Activated CD4-positive, alpha-beta T cell treated with anti-CD3 and anti-CD28 coated beads, Interleukin-2, amount 50 U/mL, for 1 hour (primary cell): ENCODE measurements around the gene PITX2.
A peak's percentile ranks its signal among the peaks of the same experiment; 100 is the strongest.

Experiments
- DNase-seq: peaks from one replicate; pipeline ENCODE4 v3.0.0-alpha.2; 2020

The PITX2 gene

DNA sequence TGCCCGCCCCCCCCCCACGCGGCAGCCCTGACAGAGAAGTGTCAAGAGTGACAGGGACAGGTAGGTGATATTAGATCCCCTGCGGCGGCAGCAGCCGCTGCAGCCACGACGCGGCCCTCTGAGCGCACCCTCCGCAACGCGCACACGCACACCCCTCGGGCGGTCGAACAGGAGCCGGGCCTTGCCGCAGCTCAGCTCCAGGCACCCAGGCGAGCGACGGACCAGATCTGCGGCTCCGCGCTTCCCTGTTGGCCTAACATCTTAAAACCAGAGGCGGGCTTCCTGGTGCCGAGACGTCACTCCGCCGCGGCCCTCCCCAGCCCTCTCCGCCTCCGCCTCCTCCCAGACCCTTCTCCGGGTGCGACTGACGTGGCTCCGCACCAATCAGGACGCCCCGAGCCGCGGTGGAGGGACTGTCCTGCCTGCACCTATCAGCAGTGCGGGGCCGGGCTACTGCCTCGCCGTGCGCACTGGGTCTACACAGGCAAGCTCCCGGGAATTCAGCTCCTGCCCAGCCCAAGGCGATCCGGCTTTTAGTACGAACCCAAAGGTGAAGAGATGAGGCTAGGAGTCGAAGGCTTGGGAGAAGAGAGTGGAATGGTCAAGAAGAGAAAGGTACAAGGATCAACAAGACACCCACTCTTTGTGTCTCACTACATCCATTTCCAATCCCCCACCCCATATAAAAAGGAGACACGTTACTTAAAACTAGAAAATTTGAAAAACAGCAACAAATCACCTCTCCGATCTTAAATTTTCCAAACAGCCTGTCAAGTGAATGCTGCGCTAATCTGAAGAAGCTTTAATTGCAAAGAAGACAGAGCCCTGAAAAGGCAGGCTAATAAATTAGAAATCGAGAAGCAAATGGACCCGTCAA is at the start of gene PITX2:
Gene PITX2 (minus strand): TSS at position 237 of the 877 bp plus-strand sequence. CDS start 617 bp downstream, outside the sequence.
- DNase-seq, result peak; percentile 11

DNA sequence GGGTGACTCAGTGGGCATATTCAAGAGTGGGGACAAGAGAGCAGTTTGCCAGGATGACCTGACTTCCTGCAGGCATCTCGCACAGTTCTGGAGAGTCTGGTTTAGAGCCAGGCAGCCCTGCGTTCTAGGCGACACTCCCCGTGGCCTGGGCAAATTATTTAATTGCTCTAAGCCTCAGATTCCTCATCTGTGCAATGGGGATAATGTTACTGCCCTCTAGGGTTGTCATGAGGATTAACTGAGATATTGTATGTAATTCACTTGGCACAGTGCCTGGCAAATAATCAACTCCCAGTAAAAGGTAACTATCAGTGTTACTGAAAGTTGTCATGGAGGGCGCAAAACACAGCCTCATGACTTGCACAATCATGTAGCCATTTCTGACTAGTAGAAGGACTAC is 48.8 kb upstream of the PITX2 start:
- DNase-seq, result no peak

DNA sequence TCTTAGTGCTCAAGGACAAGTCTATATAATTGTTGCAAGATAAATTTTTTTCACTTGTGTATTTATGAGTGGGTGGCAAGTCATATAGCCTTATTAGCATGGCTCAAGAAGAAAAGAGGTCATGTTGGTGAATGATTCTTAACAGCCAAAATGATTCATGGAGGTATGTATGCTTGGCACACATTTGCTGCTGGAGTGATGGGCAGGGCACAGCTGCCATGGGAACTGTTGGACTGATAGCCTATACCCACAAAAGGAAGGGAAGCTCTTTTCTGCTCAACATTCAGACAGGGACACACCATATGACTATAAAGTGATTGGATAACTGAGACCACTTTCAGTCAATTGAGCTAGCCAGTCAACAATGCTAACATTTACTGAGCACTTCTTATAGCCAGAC is 46.8 kb upstream of the PITX2 start:
- no peak for DNase-seq

DNA sequence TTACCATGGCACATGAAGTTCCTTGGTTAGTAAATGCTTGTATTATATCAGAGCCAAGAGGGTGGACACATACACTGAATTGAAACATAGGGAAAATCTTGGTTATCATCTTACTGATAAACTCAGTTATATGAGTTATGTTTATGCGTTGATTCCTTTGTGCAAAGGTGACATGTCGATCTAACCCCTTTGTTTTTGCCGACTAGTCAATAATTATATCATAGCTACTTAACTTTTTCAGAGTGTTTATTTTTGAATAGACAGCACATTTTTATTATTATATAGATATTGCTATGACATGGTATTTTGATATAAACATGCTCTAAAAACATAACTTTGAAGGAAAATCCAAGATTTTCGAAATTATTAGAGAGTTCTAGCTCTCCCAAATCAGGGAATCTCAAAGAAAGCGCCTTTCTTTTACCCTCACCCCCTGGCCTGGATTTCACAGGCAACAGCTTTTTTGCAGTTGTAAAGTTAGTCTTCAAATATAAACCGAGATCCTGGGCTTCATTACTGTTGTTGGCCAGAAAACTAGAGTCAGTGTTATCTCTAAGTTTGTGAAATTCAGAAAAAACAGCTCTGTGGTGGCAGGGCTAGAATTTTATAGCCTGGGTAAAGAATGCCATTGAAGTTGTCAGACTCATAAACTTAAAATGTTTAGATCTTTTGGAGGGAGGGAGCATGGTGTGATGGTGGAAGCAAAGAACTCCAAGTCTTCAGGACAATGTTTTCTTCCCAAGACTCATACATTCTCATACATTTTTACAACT is 45.8 kb upstream of the PITX2 start:
- no peak for DNase-seq

DNA sequence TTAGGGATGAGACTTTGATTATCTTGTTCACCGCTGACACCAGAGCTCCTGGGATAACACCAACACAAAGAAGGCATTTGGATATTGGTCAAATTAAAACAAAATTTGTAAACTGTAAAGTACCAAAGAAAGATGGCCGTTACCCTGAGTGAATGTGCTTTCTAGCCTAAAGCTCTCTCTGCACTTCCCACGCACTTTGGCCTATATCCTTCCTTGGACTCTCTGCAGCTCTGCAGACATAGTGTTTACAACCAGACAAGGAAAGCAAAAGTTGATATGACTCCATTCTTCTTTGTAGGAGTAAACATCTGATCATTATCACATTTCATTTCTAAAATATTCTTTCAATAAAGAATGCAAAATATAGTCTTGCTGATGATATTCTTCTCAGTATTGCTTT is 44.8 kb upstream of the PITX2 start:
- no peak for DNase-seq

DNA sequence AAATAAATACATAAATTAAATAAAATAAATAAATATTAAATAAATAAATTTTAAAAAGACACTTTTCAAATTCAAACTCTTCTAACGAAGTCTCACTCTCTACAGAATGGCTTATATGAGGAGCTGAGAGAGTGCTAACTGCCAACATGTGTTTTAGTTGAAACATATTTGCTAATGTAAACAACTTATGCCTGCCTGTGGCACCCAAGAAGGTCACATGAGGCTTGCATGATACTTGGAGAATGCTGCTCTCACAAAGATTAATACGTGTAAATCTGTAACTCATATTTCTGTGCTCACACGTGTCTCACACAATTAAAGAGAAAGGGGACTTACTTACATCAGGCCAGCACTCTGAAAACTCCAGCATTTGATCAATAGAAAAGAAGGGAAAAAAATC is 43.2 kb upstream of the PITX2 start:
- DNase-seq, result no peak

DNA sequence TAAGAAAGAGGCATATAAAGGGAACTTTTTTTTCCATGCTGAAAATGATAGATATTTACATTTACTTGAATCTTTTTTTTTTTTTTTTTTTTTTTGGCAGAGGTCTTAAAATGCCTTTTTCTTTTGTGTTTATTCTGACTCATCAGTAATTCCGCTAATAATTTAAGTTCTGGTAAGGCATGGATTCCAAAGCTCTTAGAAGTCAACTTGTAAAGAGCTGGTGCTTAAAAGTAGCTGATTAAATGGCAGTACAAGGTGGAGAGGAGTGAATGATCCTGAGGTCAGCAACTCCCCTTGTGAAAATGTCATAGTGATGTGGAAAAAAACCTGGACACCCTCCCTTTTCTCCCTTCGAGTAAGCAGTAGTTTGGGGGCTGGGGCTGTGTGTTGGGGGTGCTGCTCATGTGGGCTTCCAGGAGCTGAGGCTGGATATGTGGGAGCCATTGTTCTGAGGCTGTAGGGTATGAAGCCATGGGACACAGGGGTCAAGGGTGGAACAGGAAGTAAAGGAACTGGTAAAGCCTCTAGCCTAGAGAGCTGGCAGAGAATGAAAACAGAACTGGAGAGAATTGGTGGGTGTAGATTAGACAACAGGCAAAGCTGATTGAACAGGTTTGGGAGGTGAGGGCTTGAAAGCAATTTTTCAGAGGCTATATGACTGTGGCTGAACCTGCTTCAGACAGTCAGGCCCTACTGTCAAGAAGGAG is 41.0 kb upstream of the PITX2 start:
- no peak for DNase-seq

DNA sequence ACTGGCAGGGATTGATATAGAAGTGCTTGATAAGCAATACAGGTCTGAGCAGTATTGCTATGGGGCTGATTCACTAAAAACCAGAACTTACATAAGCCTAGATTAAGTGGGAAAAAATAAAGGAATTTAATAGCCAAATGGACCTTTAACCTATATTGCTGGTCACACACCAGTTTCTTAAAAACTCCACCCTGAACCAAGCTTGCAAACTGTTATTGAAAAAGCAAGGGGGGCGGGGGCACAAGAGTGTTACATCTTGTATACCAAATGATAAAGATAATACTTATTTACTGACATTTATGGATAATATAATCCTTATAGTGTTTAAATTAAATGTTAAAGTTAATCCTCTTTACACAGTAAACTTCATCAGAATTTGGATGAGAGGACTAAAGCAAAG is 40.3 kb upstream of the PITX2 start:
- no peak for DNase-seq

DNA sequence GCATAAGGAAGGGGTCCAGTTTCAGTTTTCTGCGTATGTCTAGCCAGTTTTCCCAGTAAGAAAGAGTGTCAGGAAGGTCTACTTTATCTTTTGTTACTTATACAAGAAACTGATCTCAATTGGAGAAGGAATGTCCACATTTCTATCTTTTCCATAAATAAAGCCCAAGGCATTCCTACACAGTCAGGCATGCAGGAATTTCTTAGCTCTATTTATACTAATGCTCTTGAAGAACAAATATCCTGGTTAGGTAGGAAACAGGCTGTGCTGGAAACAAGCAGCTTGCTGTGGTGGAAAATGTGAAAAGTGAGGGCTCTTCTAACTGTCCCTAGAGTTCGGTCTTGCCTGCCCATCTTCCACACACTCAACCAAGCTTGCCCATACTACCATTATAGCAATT is 37.9 kb upstream of the PITX2 start:
- DNase-seq, result no peak

DNA sequence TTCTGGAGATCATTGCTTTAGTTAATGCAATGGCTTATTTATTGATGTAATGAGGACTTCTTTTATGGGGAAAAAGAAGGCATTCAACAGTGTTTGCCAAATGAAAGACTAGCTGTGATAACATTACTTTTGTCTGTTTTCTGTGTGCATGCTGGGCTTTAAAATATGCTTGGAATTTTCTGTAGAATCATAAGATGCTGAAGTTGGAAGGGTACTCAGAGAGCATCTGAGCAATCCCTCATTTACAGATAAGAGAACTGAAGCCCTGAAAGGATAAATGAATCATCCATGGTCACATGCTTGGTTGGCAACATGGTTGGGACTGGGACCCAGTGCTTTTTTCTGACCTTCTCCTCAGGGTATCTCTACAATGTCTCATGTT is 31.4 kb upstream of the PITX2 start:
- DNase-seq, result no peak

DNA sequence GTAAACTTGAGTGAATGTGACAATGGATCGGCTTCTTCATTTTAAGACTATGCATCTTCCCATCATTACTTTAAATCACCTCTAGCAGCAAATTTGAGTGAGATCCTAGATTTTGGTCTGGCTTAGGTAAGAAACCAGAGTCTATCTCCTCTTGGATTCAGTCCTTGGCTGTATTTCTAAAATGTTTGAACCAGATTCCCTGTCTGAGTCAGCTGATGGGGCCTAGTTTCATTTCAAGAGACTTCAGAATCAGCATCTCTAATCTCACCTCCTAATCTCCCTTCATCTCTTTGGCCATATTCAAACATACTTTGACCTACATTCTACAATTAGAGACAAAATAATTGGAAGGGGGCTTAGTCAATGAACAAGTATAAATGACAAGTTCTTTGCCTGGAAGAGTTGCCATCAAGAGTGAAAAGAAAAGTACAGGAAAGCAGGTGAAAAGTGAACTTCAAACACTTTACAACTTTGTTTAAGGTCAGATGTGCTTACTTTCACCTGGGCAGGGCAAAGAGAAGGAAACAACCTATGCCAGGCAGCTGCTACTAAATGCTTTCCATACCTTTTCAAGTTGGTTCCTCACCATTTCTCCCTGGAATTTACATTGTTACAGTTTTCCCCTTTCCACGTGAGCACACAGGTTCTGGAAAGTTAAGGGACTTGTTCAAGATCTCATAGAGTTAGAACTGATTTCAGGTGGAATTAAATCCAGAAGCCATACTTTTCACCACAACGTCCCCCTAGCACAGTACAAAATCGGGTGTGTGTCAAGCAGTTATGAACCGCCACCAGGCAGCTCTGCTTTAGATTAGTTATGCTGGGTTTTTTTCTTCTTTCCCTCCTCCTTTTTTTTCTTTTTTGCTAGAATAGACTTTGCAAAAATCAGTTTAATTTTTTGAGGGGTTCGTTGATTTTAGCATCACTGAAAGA is 30.7 kb upstream of the PITX2 start:
- DNase-seq, result no peak

DNA sequence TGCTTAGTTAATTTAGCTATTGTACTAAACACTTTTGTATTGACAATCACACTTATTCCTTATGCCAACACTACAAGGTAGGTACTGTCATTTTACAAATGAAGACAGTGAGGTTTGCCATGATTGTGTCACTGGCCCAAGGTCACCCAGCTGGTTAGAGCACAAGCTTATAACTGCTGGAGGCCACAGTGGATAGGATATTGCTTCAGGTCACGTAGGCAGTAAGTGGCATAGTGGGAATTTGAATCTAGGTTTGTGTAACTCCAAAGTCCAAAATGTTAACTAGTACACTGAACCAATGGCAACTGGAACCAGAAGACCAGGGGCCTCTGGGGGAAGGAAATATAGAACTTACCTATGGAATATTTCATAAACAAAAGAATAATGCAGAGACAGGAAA is 21.1 kb upstream of the PITX2 start:
- no peak for DNase-seq

DNA sequence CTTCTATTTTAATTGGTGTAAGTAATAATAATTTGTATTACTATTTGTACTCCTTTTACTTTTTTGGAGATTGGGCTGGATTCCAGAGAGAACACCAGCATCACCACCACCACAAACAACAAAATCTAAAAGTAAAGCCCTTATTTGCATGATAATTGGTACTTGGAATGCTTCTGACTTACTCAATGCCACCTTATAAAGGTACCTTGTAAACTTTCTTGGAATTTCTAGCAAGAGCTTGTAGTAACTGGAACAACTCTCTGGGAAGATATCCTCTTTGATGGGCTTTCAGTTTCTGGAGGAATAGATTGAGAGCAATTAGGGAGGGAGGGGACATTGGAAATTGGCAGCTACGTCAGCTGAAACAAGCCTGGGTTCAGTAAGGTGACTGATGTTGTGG is 20.2 kb upstream of the PITX2 start:
- DNase-seq, result no peak

DNA sequence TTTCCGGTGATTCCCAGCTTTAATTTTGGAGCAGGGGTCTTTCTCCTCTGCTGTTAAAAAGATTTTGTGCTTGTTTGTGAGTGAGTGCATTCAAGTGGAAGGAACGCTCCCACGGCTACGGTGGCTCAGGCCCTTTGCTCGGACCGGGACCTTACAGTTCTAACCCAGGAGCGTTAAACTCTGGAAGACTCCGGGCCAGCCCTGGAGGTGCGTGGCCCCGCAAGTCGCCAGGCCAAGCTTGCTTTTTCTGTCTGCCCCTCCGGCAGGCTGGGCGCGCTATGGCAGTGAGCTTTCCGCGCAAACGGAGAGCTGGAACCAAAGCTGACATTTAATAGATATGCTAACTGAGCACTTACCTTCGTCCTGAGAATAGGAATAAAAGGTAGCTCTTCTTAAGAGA is 18.3 kb upstream of the PITX2 start:
- DNase-seq, result no peak

DNA sequence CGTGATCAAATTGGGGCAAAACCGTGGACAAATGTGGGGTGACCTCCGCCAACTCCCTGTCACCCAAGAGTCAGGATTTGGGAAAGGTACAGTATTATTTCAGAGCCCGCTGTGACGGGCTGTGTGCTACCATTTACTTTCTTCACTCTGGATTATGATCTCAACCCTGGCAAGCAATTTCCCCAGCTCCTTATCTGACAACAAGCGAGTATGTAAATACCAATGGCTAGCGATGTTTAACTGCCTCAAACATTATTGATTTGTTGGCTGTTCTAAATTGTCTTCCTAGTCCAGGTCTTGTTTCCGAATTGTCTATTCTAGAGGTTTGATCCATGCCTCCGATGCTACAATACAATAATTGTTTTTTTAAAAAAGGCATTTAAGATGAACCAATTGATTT is 17.7 kb upstream of the PITX2 start:
- DNase-seq, result no peak

DNA sequence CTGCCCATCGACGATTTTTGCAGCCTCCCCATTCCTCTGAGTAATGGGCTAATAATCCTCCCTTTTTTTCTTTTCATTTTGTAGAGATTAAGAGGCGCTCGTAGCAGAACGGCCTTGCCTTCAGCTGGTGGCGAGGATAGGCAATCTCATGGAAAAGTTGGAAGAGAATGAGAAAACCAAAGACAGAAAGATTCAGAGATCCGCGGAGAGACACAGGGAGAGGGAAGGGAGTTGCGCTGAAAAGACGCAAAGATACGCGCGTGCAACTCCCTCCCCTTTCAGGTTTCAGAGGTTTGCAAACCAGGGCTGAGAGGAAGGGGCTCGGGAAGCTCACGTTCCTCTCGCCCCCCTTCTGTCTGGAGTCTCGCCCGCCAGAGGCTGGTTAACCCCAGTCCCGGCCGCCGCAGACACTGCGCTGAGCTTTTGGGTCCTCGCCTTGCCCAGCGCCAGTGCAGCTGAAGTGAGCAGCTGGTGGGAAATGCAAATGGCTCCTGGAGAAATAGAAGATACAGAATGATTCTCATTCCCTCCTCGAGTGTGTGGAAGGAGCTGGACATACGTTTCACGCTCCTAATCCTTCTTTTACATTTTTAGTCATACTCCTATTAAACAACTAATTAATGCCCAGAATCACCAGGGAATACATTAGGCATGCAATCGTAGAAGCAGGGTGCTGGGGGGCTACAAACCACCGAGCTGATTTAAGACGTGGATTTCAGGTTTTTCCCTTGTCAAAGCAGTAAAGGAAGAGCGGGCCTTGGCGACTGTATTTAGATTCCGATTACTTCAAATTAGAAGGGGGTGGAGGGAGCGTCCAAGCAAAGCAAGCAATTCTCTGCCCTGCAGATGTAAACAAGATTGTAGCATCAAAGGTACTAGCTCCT is 16.6 kb upstream of the PITX2 start:
- no peak for DNase-seq

DNA sequence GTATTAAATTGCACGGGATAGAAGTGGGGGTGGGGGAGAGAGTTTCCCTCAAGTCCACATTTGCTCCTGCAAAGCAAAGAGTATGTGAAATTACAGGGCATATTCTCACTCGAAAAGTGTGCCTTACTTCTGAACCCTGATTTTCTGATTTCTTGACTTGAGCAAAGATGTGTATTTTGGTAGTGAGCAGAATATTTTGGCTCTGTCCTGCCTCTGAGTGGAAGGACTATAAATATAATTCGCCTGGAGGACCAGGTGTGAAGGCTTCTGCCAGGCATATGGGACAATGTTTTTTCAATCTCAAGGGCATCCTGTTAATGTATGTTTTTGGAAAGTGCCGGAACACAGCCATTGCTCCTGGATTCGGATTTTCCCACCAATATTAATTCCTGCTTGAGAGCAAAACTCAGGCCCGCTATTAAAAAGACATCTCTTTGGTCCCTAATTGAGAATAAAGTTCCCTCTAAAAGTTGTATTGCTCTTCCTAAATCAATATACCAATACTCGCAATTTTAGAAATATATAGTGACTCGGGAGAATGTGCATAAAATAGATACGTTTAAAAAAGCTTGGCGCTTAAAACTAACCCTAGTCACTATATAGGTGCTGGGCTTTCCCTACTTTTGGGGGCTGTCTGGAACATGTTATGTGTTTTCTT is 15.3 kb upstream of the PITX2 start:
- DNase-seq, result no peak

DNA sequence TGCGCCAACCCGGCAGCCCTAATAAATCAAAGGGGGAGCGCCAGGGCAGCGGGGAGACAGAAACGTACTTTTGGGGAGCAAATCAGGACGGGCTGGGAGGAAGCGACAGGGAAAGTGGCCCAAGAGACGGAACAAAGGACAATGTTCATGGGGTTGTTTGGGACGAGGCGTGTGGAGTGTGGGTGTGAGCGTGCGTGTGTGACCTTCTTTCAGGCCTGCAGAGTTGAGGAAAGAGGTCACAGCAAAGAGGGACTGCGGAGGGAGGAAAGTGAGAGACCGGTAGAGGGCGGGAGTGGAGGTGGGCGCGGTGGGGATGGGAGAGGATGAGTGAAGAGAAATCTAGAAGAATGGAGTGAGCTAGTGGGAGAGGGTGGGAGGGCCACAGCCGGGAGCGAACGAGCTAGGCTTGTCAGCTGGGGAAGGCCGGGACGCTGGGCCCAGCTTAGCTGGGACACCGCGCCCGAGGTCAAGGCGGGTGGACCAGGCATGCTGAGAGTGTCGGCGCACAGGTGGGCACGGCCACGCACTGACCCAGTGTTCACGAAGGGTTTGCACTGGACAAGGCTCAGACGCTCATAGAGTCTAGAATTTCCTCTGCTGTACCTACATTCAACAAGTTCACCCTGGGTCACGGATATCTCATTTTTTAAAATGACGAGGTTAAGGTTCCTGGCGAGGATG is 14.7 kb upstream of the PITX2 start:
- no peak for DNase-seq

DNA sequence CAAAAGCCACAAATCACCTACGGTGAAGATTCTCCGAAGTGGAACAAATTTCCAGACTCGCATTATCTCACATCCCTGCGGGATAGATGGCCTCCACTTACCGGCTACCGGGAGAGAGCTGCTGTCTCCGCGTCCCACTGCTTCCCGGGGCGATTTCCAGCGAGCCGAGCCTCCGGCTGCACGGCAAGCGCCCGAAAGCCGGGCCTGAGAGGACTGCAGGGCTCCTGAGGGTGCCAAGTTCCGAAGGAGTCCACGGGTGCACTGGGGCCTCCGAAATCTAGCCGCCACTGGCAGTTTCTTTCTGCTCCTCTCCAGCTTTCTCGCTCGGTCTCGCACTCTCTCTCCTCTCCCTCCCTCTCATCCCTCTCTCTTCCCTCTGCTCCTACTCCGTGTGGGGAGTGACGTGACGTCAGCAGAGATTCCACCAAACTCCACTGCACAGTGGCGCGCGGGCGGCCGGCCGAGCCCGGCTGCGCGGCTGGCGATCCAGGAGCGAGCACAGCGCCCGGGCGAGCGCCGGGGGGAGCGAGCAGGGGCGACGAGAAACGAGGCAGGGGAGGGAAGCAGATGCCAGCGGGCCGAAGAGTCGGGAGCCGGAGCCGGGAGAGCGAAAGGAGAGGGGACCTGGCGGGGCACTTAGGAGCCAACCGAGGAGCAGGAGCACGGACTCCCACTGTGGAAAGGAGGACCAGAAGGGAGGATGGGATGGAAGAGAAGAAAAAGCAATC is 14.0 kb upstream of the PITX2 start:
- DNase-seq, result no peak
